ENCODE results near the gene HPGDS. TPM values are rescaled to one million over a fixed set of nuclear protein-coding genes. Genes with fewer than 3 reads are reported as not detected.

HPGDS gene
- total RNA-seq, 2 donors from 2014 or later, result 0.63 TPM; not detected in 1

DNA sequence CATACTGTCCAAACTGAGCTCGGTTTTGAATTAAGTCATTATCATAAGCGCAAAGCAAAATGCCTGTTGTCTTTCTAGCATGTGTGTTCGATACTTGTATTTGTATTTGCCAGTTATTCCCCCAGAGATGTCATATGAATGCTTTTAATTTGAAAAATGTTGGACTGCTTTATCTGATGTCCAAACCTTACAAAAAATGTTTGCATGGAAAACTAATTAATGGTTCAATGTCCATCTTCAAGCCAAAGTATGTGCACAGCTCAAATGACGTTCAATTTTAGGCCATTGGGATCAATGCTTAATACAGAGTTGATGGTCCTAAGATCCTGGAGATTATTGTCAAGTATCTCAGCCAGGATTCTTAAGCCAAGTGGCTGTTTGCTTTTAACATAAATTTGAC, 17.2 kb upstream of the HPGDS start:
- no peak overlapping the region for H3K4me3 ChIP-seq
- no peaks in the 10 kb centered on the region for H3K9me3 ChIP-seq
- no peaks in the 10 kb centered on the region for H3K4me1 ChIP-seq
- no peak overlapping the region for H3K27ac ChIP-seq
- H3K27me3 ChIP-seq, result no peaks in the 10 kb centered on the region
- DNase-seq (ENCODE audit: low spot score), result no peak
- no peaks in the 10 kb centered on the region for H3K36me3 ChIP-seq
- TF ChIP-seq, protein P1, sequence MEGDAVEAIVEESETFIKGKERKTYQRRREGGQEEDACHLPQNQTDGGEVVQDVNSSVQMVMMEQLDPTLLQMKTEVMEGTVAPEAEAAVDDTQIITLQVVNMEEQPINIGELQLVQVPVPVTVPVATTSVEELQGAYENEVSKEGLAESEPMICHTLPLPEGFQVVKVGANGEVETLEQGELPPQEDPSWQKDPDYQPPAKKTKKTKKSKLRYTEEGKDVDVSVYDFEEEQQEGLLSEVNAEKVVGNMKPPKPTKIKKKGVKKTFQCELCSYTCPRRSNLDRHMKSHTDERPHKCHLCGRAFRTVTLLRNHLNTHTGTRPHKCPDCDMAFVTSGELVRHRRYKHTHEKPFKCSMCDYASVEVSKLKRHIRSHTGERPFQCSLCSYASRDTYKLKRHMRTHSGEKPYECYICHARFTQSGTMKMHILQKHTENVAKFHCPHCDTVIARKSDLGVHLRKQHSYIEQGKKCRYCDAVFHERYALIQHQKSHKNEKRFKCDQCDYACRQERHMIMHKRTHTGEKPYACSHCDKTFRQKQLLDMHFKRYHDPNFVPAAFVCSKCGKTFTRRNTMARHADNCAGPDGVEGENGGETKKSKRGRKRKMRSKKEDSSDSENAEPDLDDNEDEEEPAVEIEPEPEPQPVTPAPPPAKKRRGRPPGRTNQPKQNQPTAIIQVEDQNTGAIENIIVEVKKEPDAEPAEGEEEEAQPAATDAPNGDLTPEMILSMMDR (IDR thresholded peaks at IDR 0.05), result no peak

DNA sequence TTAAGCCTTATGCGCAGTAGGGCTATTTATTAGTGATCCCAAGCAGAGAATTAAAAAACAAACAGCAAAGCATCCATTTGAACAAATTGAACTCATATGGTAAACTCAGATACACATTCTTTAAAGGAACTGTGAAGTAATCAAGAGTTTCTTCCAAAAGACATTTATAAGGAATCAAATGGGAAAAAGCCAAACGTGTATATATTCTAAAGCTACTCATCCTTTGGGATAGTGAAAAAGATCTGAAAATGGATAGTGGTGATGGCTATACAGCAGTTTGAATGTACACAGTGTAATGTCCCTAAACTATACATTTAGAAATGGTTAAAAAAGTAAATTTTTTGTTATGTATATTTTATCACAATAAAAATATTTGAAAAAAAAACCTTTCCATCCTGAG, 16.6 kb upstream of the HPGDS start:
- Histone ChIP-seq H3K4me1 (no peaks in the 10 kb centered on the region), H3K9me3 (no peaks in the 10 kb centered on the region), H3K27me3 (no peaks in the 10 kb centered on the region), H3K4me3 (no peak overlapping the region), H3K27ac (no peak overlapping the region), H3K36me3 (no peaks in the 10 kb centered on the region)
- TF ChIP-seq, protein P1 (IDR thresholded peaks at IDR 0.05), result no peak
- DNase-seq (ENCODE audit: low spot score), result no peak

DNA sequence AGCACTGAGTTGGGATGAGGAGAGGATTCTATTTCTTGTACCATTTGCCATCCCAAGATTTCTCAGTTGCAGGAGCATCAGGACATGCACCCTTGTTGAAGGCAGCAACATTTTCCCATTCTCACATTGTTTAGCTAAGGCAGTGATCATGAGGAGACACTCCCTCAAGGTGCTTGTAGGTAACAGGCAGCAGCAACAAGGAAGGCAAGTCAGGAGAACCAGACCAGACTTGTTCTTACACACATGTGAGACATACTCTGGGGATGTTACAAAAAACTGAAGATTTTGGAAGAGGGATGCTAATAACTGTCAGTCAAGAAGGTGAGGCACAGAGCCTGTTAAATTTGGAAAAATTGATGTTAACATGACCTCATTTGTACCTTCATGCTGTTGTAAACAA, 15.5 kb upstream of the HPGDS start:
- no peaks in the 10 kb centered on the region for H3K36me3 ChIP-seq
- H3K4me1 ChIP-seq, result no peaks in the 10 kb centered on the region
- no peak overlapping the region for H3K27ac ChIP-seq
- TF ChIP-seq, protein P1 (IDR thresholded peaks at IDR 0.05), result no peak
- H3K9me3 ChIP-seq, result no peaks in the 10 kb centered on the region
- no peak overlapping the region for H3K4me3 ChIP-seq
- no peaks in the 10 kb centered on the region for H3K27me3 ChIP-seq
- DNase-seq (ENCODE audit: low spot score), result no peak

DNA sequence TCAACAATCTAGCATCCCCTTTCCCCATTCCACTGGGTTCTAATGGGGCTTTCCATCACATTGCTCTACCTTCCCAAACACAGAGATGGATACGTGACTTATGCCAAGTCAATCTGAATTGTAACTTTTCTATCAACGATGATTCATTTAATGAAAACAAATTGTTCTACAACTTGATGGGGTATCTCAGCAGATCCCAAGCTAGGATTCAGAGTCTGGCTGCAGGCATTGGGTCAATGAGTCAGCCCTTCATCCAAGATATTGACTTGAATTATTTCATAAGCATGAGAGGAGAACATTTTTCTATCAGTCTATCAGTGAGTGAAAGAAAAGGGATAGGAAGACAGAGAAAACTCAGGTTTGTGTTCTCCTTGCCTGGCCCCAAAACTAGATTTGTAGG, 15.0 kb upstream of the HPGDS start:
- no peaks in the 10 kb centered on the region for H3K4me1 ChIP-seq
- no peak overlapping the region for H3K4me3 ChIP-seq
- TF ChIP-seq, protein P1 (IDR thresholded peaks at IDR 0.05), result no peak
- no peaks in the 10 kb centered on the region for H3K36me3 ChIP-seq
- DNase-seq (ENCODE audit: low spot score), result no peak
- H3K27ac ChIP-seq, result no peak overlapping the region
- no peaks in the 10 kb centered on the region for H3K9me3 ChIP-seq
- H3K27me3 ChIP-seq, result no peaks in the 10 kb centered on the region

DNA sequence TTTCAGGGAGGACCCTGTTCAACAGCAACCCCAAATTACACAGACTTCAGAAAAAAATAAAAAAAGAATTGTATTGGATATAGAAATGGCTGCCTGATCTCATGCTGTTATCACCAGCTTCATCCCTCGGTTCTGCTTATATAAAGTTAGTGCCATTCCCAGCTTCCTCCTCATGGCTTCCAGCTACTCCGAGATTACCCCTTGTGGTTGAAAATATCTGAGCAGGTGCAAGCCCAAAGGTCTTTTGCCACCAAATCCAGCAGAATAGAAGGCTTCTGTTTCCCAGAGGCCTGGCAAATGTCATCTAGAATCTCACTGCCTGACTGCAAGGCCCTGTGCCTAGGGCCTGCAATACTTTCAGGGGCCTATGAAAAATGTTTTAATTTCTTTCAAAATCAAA, 13.8 kb upstream of the HPGDS start:
- DNase-seq (ENCODE audit: low spot score), result no peak
- Histone ChIP-seq H3K27ac (no peak overlapping the region), H3K36me3 (no peaks in the 10 kb centered on the region), H3K9me3 (no peaks in the 10 kb centered on the region), H3K4me3 (no peak overlapping the region), H3K4me1 (no peaks in the 10 kb centered on the region), H3K27me3 (no peaks in the 10 kb centered on the region)
- TF ChIP-seq, protein P1 (IDR thresholded peaks at IDR 0.05), result no peak

DNA sequence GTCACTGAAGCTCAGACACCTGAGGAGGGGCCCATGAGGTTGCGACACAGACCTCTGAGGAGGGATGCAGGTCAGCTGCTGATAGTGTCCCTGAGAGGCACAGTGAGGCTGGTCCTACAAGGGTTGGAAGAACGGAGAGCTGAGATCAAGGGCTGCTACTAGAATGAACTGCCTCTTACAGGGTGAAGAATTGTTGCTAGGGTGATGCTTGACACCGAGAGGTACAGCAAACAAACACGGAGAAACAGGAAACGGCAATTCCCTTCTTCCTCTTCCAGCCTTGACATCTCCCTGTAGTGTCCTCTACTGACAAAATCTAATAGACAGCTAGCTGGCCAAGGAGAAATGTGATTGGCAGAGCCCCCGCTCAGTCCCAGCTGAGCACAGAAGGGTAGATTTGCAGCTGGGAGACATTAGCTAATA, 11.8 kb upstream of the HPGDS start:
- TF ChIP-seq, protein P1 (IDR thresholded peaks at IDR 0.05), result no peak
- Histone ChIP-seq H3K27ac (no peak overlapping the region), H3K4me1 (no peaks in the 10 kb centered on the region), H3K36me3 (no peaks in the 10 kb centered on the region), H3K27me3 (no peaks in the 10 kb centered on the region), H3K9me3 (no peaks in the 10 kb centered on the region), H3K4me3 (no peak overlapping the region)
- no peak for DNase-seq (ENCODE audit: low spot score)

All from right atrium auricular region (tissue), 2 donors.